Liver (tissue), 3 donors: ENCODE data around the gene MKNK2.

Experiments
- FOXA1 ChIP-seq: IDR thresholded peaks from 2 replicates; pipeline ENCODE4 v1.6.1; 2016; ENCODE audit warnings: antibody characterized with exemption
- GABPA ChIP-seq, 2 donors: IDR thresholded peaks in 1 of 2; conservative IDR thresholded peaks in 1 of 2; 2 replicates each; pipeline ENCODE4 v1.6.1; 2016; ENCODE audit warnings: antibody characterized with exemption in 2 of 2, mild to moderate bottlenecking in 1 of 2, moderate library complexity in 1 of 2
- MAX ChIP-seq: IDR thresholded peaks from 2 replicates; pipeline ENCODE4 v1.6.1; 2016; ENCODE audit warnings: antibody characterized with exemption
- RAD21 ChIP-seq, 2 donors: IDR thresholded peaks; 2 replicates each; pipeline ENCODE4 v1.6.1; 2016; ENCODE audit warnings: antibody characterized with exemption in 2 of 2, mild to moderate bottlenecking in 2 of 2
- REST ChIP-seq: IDR thresholded peaks from 2 replicates; pipeline ENCODE4 v1.6.1; 2016; ENCODE audit warnings: antibody characterized with exemption, mild to moderate bottlenecking
- TAF1 ChIP-seq: conservative IDR thresholded peaks from 2 replicates; pipeline ENCODE4 v1.6.1; 2016; ENCODE audit warnings: antibody characterized with exemption, mild to moderate bottlenecking
- YY1 ChIP-seq: IDR thresholded peaks from 2 replicates; pipeline ENCODE4 v1.6.1; 2016; ENCODE audit warnings: antibody characterized with exemption, mild to moderate bottlenecking
- ZBTB33 ChIP-seq: IDR thresholded peaks from 2 replicates; pipeline ENCODE4 v1.6.1; 2016; ENCODE audit warnings: antibody characterized with exemption
- TF ChIP-seq, protein P1 (sequence below): fragments of 150-350 bp; IDR thresholded peaks from 2 replicates; pipeline ENCODE4 v1.5.1; 2017; ENCODE audit warnings: improper control_type of control experiment, low read depth, low read length; ENCODE audit not compliant: missing input control
- donor health status: healthy.
- donor health status: healthy.

- TF ChIP-seq RAD21 (IDR thresholded peaks at IDR 0.05) (no peak), MAX (no peak), GABPA (IDR thresholded peaks at IDR 0.05 in 1 of 2, conservative IDR thresholded peaks at IDR 0.05 in 1 of 2) (no peak), YY1 (no peak), ZBTB33 (no peak), FOXA1 (no peak), REST (no peak), TAF1 (no peak)
- TF ChIP-seq, protein P1, sequence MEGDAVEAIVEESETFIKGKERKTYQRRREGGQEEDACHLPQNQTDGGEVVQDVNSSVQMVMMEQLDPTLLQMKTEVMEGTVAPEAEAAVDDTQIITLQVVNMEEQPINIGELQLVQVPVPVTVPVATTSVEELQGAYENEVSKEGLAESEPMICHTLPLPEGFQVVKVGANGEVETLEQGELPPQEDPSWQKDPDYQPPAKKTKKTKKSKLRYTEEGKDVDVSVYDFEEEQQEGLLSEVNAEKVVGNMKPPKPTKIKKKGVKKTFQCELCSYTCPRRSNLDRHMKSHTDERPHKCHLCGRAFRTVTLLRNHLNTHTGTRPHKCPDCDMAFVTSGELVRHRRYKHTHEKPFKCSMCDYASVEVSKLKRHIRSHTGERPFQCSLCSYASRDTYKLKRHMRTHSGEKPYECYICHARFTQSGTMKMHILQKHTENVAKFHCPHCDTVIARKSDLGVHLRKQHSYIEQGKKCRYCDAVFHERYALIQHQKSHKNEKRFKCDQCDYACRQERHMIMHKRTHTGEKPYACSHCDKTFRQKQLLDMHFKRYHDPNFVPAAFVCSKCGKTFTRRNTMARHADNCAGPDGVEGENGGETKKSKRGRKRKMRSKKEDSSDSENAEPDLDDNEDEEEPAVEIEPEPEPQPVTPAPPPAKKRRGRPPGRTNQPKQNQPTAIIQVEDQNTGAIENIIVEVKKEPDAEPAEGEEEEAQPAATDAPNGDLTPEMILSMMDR, result no peak
Measured at GRCh38 chr19:1991018-1991913, 59.8 kb downstream of the MKNK2 start.
